Activated naive CD4-positive, alpha-beta T cell treated with anti-CD3 and anti-CD28 coated beads, Interleukin-2, amount 50 U/mL, for 24 hours (primary cell): ENCODE data around the gene LUZP2.

ENCODE experiments used
- H3K27ac Mint-ChIP-seq: one replicate; pipeline ENCODE4 v1.8.0; 2021; ENCODE audit warnings: mild to moderate bottlenecking, mixed read lengths
- H3K27me3 Mint-ChIP-seq: one replicate; pipeline ENCODE4 v1.8.0; 2021; ENCODE audit warnings: mixed read lengths
- H3K36me3 Mint-ChIP-seq: one replicate; pipeline ENCODE4 v1.8.0; 2021; ENCODE audit warnings: mixed read lengths
- H3K4me1 Mint-ChIP-seq: one replicate; pipeline ENCODE4 v1.8.0; 2021; ENCODE audit warnings: mixed read lengths
- H3K4me3 Mint-ChIP-seq: one replicate; pipeline ENCODE4 v1.8.0; 2021; ENCODE audit warnings: mild to moderate bottlenecking, mixed read lengths
- H3K9me3 Mint-ChIP-seq: one replicate; pipeline ENCODE4 v1.8.0; 2021; ENCODE audit warnings: mixed read lengths

LUZP2 gene

DNA sequence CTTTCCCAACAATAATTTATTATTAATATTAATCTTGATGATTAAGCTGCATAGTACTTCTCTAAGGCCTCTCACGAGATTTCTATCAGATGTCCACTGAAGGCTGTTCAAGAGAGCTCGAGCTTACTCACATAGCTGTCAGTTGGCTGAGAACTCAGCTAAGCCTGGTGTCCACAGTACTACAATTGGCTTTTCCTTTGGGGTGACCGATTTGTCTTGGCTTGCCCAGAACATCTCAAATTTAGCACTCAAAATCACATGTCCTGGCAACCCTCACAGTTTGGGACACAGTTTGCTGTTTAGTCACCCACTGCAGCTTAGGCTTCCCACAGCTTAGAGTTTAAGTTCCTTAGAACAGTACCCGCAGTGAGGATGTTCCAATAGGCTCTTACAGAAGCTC lies 96.5 kb downstream of the LUZP2 start:
- Mint-ChIP-seq H3K27me3 (no peaks in the 10 kb centered on the region), H3K27ac (no peak overlapping the region), H3K36me3 (no peaks in the 10 kb centered on the region), H3K4me1 (no peaks in the 10 kb centered on the region), H3K4me3 (no peak overlapping the region), H3K9me3 (no peaks in the 10 kb centered on the region)

DNA sequence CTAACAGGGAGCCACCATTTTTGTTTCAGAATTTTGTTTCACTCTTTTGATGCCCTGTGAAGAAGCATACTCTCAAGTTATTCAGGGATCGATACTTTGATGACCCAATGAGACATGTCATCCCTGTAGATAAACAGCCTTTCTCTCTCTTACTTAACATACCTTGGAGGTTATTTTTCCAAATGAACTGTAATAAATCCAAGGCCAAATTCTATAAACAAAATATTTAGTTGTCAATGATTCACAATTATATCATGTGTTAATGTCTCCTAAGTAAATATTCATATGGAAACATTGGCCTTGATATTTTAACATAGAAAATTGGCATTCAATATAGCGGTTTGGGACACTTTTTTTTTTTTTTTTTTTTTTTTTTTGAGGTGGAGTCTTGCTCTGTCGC lies 97.5 kb downstream of the LUZP2 start:
- Mint-ChIP-seq H3K27me3 (no peaks in the 10 kb centered on the region), H3K27ac (no peak overlapping the region), H3K4me1 (no peaks in the 10 kb centered on the region), H3K36me3 (no peaks in the 10 kb centered on the region), H3K9me3 (no peaks in the 10 kb centered on the region), H3K4me3 (no peak overlapping the region)

DNA sequence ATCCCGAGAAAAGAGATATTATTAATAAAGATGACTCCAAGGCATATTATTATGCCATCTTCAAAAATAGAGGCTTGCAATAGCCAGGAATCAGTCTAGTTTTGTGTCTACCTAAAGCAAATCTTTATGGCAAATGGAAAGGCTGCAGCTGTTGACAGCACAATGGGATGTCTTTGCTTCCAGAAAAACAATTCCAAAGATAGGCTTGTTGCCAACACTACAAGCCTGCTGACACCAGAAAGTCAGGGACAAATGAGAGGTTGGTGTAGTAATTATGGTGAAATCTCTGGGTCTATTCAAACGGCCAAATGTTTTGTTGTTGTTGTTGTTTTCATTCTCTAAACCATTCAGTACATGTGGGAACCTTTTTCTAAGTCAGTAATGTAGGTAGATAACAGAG lies 101.8 kb downstream of the LUZP2 start:
- no peak overlapping the region for H3K4me3 Mint-ChIP-seq
- H3K36me3 Mint-ChIP-seq: no peaks in the 10 kb centered on the region
- H3K4me1 Mint-ChIP-seq: no peaks in the 10 kb centered on the region
- H3K27me3 Mint-ChIP-seq: no peaks in the 10 kb centered on the region
- H3K9me3 Mint-ChIP-seq: no peaks in the 10 kb centered on the region
- H3K27ac Mint-ChIP-seq: no peak overlapping the region

DNA sequence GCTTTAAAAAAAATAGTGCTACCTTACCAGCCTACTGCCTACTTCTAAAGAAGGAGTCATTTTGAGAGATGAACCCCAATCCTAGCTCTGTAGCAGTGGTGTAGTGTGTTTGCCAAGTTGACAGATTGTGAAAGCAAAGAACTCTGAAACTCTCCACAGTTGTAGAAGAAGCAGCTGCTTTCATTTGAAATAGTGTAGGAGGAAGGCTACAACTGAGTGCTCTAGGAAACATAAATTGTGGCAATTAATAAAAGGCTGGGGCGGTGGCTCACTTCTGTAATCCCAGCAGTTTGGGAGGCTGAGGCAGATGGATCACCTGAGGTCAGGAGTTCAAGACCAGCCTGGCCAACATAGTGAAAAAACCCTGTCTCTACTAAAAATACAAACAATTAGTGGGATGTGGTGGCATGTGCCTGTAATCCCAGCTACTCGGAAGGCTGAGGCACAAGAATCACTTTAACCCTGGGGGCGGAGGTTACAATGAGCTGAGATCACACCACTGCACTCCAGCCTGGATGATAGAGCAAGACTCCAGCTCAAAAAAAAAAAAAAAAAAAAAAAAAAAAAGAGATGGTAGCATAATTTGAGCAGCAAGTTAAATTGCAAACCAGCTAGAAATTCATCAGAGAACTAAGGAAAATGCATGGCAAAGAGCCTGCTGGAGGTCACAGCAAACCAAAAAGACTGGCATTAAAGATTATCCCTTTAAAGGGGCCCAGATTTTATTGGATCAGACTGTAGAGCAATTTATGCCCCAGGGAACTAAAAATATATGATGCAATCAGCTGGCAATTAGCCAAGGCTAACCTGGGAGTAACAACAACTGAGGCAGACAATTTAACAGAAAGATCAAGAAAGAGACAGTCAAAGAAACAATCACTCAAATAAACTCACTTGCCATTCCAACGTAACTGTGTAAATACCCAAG lies 112.6 kb downstream of the LUZP2 start:
- Mint-ChIP-seq H3K27ac (no peak overlapping the region), H3K27me3 (no peaks in the 10 kb centered on the region), H3K4me1 (no peaks in the 10 kb centered on the region), H3K36me3 (no peaks in the 10 kb centered on the region), H3K4me3 (no peak overlapping the region), H3K9me3 (peaks cover 5% of the 10 kb centered on the region)

DNA sequence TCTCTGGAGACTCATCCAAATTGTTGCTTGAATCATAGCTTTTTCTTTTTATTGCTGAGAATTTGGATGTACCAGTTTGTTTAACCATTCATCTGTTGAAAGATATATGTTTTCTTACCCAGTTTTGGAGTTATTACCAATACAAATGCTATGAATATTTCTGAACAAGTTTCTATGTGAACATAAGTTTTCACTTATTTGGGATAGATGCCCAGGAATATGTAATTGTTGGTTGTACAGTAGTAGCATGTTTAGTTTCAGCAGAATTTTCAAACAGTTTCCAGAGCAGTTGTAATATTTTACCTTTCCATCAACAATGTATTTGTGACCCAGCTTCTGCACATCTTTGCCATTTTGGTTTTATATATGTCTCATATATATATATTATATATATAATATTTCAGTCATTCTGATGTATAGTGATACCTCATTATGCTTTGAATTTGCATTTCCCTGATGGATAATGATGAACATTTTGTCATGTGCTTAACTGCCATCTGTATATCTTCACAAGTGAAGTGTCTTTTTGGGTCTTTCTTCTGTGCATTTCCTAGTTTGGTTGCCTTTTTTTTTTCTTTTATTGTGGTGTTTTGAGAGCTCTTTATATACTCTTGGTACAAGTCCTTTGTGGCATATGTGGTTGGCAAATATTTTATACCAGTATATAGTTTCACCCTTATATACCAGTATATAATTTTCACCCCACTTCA lies 118.8 kb downstream of the LUZP2 start:
- Mint-ChIP-seq H3K36me3 (no peaks in the 10 kb centered on the region), H3K4me3 (no peak overlapping the region), H3K9me3 (no peaks in the 10 kb centered on the region), H3K27ac (no peak overlapping the region), H3K4me1 (no peaks in the 10 kb centered on the region), H3K27me3 (no peaks in the 10 kb centered on the region)

DNA sequence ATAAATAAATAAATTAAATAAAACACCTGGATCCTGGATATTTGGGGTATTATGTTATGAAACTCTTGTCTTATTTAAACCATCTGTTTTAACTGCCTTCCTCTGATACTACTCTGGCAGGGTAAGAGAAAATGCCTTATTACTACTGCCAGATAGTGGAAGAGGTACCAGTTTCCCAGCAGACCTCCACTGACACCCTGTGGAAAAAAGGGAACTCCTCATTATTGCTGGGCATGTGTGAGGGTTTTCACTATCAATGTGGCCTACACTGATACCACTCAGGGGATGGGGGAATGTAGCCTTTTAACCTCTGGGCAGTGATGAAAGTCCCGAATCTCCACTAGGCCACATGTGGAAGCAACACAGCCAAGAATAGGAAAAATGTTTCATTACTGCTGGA lies 121.0 kb downstream of the LUZP2 start:
- no peaks in the 10 kb centered on the region for H3K9me3 Mint-ChIP-seq
- no peaks in the 10 kb centered on the region for H3K27me3 Mint-ChIP-seq
- no peaks in the 10 kb centered on the region for H3K36me3 Mint-ChIP-seq
- H3K4me3 Mint-ChIP-seq: no peak overlapping the region
- H3K4me1 Mint-ChIP-seq: no peaks in the 10 kb centered on the region
- no peak overlapping the region for H3K27ac Mint-ChIP-seq

DNA sequence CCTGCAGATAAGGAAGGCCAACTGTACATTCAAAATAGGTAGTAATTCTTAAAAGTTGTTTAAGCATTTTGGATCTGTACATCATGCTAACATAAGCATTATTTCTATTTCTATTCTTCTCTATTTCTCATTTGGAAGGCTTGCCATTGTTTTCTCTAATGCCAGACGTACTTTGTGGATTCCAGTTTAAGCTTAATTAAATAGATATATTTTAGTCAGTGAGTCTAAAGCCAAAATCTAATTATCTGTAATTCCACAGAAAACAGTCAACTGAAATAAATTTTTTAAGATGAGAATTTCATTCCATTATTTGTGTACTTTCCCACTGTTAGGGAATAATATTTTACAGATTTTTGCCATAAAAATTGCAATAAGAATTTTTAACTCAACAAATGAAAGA lies 123.0 kb downstream of the LUZP2 start:
- H3K27ac Mint-ChIP-seq: no peak overlapping the region
- no peaks in the 10 kb centered on the region for H3K27me3 Mint-ChIP-seq
- H3K36me3 Mint-ChIP-seq: no peaks in the 10 kb centered on the region
- H3K4me1 Mint-ChIP-seq: no peaks in the 10 kb centered on the region
- no peaks in the 10 kb centered on the region for H3K9me3 Mint-ChIP-seq
- no peak overlapping the region for H3K4me3 Mint-ChIP-seq

DNA sequence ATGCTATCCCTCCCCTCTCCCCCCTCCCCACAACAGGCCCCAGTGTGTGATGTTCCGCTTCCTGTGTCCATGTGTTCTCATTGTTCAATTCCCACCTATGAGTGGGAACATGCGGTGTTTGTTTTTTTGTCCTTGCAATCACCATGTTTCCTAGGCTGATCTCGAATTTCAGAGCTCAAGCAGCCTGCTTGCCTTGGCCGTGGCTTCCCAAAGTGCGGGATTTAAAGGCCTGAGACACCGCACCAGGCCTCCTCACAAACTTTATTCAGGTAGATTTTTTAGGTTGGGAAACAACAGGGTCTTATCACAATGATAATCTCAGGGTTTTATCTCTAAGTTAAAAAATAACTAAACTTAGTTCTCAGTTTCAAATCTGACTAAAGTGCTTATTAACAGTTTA lies 125.4 kb downstream of the LUZP2 start:
- no peak overlapping the region for H3K4me3 Mint-ChIP-seq
- H3K9me3 Mint-ChIP-seq: no peaks in the 10 kb centered on the region
- no peak overlapping the region for H3K27ac Mint-ChIP-seq
- no peaks in the 10 kb centered on the region for H3K36me3 Mint-ChIP-seq
- no peaks in the 10 kb centered on the region for H3K4me1 Mint-ChIP-seq
- no peaks in the 10 kb centered on the region for H3K27me3 Mint-ChIP-seq

DNA sequence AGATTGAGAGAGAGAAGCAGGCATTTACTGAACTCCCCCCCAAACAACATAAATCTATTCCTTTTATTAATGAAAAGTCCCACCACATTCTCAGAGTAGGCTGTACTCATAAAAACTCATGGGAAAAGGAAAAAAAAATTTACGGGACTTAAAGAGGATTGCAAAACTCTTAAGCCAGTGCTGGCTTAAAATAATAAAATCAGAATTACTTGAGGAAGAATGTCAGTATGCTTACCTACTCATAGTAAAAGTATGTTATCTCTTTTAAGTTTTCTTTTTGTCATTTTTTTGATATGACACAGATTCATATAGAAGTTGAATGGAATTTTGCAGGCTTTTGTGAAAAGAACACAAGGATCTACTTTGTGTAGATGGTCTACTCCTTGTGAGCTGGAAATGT lies 126.3 kb downstream of the LUZP2 start:
- no peaks in the 10 kb centered on the region for H3K4me1 Mint-ChIP-seq
- no peak overlapping the region for H3K4me3 Mint-ChIP-seq
- no peaks in the 10 kb centered on the region for H3K27me3 Mint-ChIP-seq
- no peaks in the 10 kb centered on the region for H3K36me3 Mint-ChIP-seq
- no peaks in the 10 kb centered on the region for H3K9me3 Mint-ChIP-seq
- H3K27ac Mint-ChIP-seq: no peak overlapping the region

DNA sequence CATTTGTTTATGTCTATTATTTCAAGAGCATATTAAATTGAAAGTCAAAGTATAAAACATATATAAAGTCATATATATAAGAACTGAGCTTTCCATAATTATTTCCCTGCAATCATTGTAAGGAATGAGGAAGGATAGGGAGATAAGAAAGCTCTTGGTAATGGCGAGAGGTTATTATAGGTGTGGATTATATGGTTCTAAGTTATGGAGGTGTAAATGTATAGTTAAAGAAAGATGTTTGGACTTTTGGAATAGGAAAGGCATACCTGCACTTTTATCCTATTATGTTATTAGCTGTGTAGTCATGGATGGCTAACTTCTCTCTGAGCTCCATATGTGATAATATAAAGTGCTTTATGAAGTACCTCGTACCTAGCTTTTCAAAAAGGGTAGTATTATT lies 127.6 kb downstream of the LUZP2 start:
- Mint-ChIP-seq H3K27ac (no peak overlapping the region), H3K9me3 (no peaks in the 10 kb centered on the region), H3K36me3 (no peaks in the 10 kb centered on the region), H3K4me3 (no peak overlapping the region), H3K4me1 (no peaks in the 10 kb centered on the region), H3K27me3 (no peaks in the 10 kb centered on the region)

DNA sequence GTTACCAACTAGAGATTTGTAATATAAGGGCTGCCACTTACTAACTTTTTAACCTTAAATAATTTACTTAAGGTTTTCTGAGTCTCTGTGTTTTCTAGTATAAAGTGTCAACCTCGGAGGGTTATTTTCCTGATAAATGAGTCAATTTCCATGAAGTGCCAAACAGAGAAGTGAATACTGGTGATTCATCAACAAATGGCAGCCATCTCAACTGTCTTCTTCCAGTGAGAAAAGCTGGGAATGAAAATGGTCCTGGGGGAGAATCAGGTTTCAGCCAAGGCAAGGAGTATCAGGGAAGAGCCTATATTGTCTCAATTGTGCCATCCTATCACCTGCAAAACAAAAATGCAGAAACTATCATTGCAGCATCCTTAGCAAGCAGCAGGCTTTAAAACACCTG lies 129.1 kb downstream of the LUZP2 start:
- H3K36me3 Mint-ChIP-seq: no peaks in the 10 kb centered on the region
- H3K4me3 Mint-ChIP-seq: no peak overlapping the region
- H3K9me3 Mint-ChIP-seq: no peaks in the 10 kb centered on the region
- no peak overlapping the region for H3K27ac Mint-ChIP-seq
- no peaks in the 10 kb centered on the region for H3K27me3 Mint-ChIP-seq
- H3K4me1 Mint-ChIP-seq: no peaks in the 10 kb centered on the region

DNA sequence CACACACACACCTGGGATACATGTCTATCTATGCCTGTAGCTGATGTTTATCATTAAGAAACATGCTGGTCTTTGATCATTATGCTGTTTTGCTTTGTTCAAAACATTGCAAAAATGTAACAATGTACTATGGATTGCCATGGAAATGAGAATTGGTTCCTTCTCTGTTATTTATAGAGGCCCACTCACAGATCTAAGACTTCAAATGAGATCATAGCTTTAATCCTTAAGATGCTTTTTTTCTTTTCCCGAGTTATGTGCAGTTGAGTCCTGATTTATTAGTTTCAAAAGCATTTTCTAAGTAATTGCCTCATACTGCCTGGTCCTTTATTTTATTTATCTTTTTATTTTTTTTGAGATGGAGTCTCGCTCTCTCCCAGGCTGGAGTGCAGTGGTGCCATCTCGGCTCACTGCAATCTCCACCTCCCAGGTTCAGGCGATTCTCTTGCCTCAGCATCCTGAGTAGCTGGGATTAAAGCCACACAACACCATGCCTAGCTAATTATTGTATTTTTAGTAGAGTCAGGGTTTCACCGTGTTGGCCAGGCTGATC lies 131.4 kb downstream of the LUZP2 start:
- no peaks in the 10 kb centered on the region for H3K9me3 Mint-ChIP-seq
- H3K27me3 Mint-ChIP-seq: no peaks in the 10 kb centered on the region
- no peaks in the 10 kb centered on the region for H3K4me1 Mint-ChIP-seq
- H3K27ac Mint-ChIP-seq: no peak overlapping the region
- no peaks in the 10 kb centered on the region for H3K36me3 Mint-ChIP-seq
- no peak overlapping the region for H3K4me3 Mint-ChIP-seq

DNA sequence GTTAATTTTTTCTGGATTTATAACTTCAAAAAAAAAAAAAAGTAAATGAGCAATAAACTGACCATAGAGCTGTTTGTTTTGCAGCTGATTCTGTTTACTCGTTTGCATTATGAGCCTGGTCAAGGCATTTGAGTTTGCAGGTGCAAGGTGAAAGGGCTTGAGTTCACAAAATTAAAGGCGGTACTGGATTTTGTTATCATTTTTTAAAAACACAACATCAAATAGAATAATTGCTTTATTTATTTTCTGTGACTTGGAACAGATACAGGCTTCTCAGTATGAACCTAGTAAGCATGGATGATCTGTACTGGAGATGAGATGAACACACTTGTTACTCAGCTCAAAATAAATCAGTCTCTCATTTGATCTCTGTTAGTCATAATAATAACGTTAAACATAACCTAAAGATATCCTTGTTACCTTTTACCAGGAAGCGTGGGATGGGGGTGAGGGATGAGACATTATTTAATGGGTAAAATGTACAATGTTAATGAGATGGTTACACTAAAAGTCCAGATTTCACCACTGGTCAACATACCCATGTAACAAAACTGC lies 137.8 kb downstream of the LUZP2 start:
- H3K4me1 Mint-ChIP-seq: no peaks in the 10 kb centered on the region
- no peak overlapping the region for H3K27ac Mint-ChIP-seq
- H3K27me3 Mint-ChIP-seq: no peaks in the 10 kb centered on the region
- no peaks in the 10 kb centered on the region for H3K9me3 Mint-ChIP-seq
- no peak overlapping the region for H3K4me3 Mint-ChIP-seq
- H3K36me3 Mint-ChIP-seq: no peaks in the 10 kb centered on the region

DNA sequence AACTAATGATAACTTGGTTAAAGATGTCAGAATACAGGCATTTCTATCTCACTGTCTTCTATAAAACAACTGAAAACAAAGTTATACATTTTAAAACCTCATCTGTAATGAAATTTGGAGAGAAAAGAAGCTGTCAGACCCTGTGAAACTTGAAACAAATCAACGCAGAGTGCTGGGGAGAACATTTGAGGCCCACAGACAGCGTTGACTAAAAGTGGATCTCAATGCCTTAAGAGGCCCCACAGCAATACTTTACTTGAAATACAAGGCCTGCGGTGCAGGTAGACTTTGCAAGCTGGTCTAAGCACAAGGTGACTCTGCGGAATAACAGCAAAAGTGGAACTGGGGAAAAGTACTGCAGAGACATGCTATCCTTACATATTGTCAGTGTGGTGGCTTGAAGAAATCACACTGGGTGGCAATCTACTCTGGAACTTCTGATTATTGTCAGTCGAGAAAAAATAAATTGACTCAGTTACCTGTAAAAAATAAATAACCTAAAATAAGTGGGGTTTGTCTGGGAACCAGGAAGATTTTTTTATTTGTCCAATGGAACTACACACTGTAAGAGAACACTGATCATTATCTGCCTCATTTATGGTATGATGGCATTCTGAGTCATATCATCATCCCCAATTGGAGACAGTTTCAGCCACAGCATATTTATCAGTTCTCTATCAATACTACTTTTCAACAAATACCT lies 138.9 kb downstream of the LUZP2 start:
- H3K4me3 Mint-ChIP-seq: no peak overlapping the region
- H3K27ac Mint-ChIP-seq: no peak overlapping the region
- no peaks in the 10 kb centered on the region for H3K36me3 Mint-ChIP-seq
- no peaks in the 10 kb centered on the region for H3K27me3 Mint-ChIP-seq
- no peaks in the 10 kb centered on the region for H3K4me1 Mint-ChIP-seq
- no peaks in the 10 kb centered on the region for H3K9me3 Mint-ChIP-seq

DNA sequence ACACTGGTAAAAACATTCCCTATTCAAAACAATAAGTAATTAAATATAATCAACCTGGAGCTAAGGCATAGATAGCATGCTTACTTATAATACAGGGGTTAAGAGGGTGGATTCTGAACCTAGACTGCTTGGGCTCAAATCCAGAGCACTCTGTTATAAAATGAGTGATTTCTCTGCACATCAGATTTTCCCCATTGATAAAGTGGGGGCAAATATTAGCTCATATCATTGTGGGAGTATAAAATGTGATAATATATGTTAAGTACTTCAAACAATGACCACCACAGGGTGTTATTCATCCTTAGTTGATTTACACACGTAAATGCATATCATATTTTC lies 139.4 kb downstream of the LUZP2 start:
- no peaks in the 10 kb centered on the region for H3K4me1 Mint-ChIP-seq
- no peak overlapping the region for H3K4me3 Mint-ChIP-seq
- no peak overlapping the region for H3K27ac Mint-ChIP-seq
- no peaks in the 10 kb centered on the region for H3K27me3 Mint-ChIP-seq
- H3K36me3 Mint-ChIP-seq: no peaks in the 10 kb centered on the region
- no peaks in the 10 kb centered on the region for H3K9me3 Mint-ChIP-seq

DNA sequence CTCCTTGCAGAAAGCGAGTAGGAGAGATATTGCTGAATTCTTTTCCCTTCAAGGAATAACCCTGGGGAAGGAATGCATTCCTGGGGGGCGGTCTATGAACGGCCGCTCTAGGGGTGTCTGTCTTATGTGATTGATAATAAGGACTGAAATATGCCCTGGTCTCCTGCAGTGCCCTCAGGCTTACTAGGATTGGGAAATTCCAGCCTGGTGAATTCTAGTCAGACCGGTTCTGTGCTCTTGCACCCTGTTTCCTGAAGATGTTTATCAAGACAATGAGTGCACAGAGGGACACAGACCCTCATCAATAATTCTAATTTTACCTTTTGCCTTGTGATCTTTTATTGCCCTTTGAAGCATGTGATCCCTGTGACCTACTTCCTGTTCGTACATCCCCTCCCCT lies 140.7 kb downstream of the LUZP2 start:
- no peak overlapping the region for H3K27ac Mint-ChIP-seq
- no peaks in the 10 kb centered on the region for H3K27me3 Mint-ChIP-seq
- H3K4me3 Mint-ChIP-seq: no peak overlapping the region
- no peaks in the 10 kb centered on the region for H3K9me3 Mint-ChIP-seq
- H3K4me1 Mint-ChIP-seq: no peaks in the 10 kb centered on the region
- H3K36me3 Mint-ChIP-seq: no peaks in the 10 kb centered on the region
